ENCODE results near the gene MRGPRG.

GRCh38 chr11:3218483-3219280, at the start of gene MRGPRG:
- TF ChIP-seq POLR2A (IDR thresholded peaks at IDR 0.05; ENCODE audit: low read depth) (no peak), CTCF (IDR thresholded peaks at IDR 0.05) (no peak), EP300 (IDR thresholded peaks at IDR 0.05) (no peak)

Measured in esophagus muscularis mucosa (tissue), 4 donors.